Right lobe of liver (tissue), 4 donors: ENCODE results near the gene ZNF618.

Experiments
- CTCF ChIP-seq, 4 donors: fragments of 200-600 bp in 3 of 4; fragments of 450-650 bp in 1 of 4; IDR thresholded peaks; one replicate each; pipeline versions ENCODE4 v1.5.1 to v1.8.0; 2016 to 2022; ENCODE audit warnings: antibody characterized with exemption in 4 of 4, mild to moderate bottlenecking in 2 of 4
- POLR2A ChIP-seq: fragments of 450-650 bp; IDR thresholded peaks from one replicate; pipeline ENCODE4 v1.6.1; 2017; ENCODE audit warnings: antibody characterized with exemption, mild to moderate bottlenecking
- donor health status: DM: no; HTN: no; CAD: no.
- donor health status: DM: no; HTN: no; CAD: no.
- donor health status: DM: no; HTN: yes; CAD: no.

GRCh38 chr9:114031948-114032840, 156.1 kb downstream of the ZNF618 start:
- no peak for TF ChIP-seq POLR2A
- no peak for TF ChIP-seq CTCF (IDR thresholded peaks at IDR 0.05)
